GM23338 (cell line): ENCODE measurements around the gene PIPOX. TPM values are rescaled to one million over a fixed set of nuclear protein-coding genes. Genes with fewer than 3 reads are reported as not detected.
A peak's percentile ranks its signal among the peaks of the same experiment; 100 is the strongest.

Experiments
- ATAC-seq: fragments of 200-7000 bp; cut with Tn5 transposase; 3 replicates; pipeline ENCODE4 v1.9.1; 2020
- DNase-seq: peaks from one replicate; pipeline ENCODE4 v3.0.0-alpha.2; 2015; ENCODE audit warnings: low spot score
- H2AFZ ChIP-seq: fragments of 200-600 bp; sonication (generic); 2 replicates; pipeline ENCODE4 v1.8.0; 2016; ENCODE audit warnings: antibody characterized with exemption, mild to moderate bottlenecking, moderate library complexity
- H3F3A ChIP-seq: fragments of 200-600 bp; sonication (generic); replicated peaks from 2 replicates; pipeline ENCODE4 v1.8.0; 2017; ENCODE audit warnings: antibody characterized with exemption, mixed run types, low read depth
- H3K27ac ChIP-seq: fragments of 200-600 bp; sonication (generic); 2 replicates; pipeline ENCODE4 v1.6.1; 2016; ENCODE audit warnings: low read depth
- H3K27me3 ChIP-seq: fragments of 200-600 bp; sonication (generic); 2 replicates; pipeline ENCODE4 v1.8.0; 2016; ENCODE audit warnings: mild to moderate bottlenecking, mixed run types, moderate library complexity; ENCODE audit not compliant: insufficient read depth
- H3K36me3 ChIP-seq: fragments of 200-600 bp; sonication (generic); 2 replicates; pipeline ENCODE4 v1.8.0; 2016; ENCODE audit warnings: mild to moderate bottlenecking; ENCODE audit not compliant: insufficient read depth
- H3K4me1 ChIP-seq: fragments of 200-600 bp; sonication (generic); 2 replicates; pipeline ENCODE4 v1.8.0; 2016; ENCODE audit warnings: mild to moderate bottlenecking, moderate library complexity; ENCODE audit not compliant: insufficient read depth
- H3K4me2 ChIP-seq: fragments of 200-600 bp; sonication (generic); 2 replicates; pipeline ENCODE4 v1.7.1; 2017; ENCODE audit warnings: mixed run types
- H3K4me3 ChIP-seq: fragments of 200-600 bp; sonication (generic); 2 replicates; pipeline ENCODE4 v1.6.1; 2016; ENCODE audit warnings: mixed run types
- H3K79me2 ChIP-seq: fragments of 200-600 bp; sonication (generic); replicated peaks from 2 replicates; pipeline ENCODE4 v1.8.0; 2017; ENCODE audit warnings: mild to moderate bottlenecking; ENCODE audit not compliant: insufficient read depth
- H3K9me2 ChIP-seq: fragments of 200-600 bp; sonication (generic); 2 replicates; pipeline ENCODE4 v1.8.0; 2017; ENCODE audit not compliant: insufficient read depth
- H4K20me1 ChIP-seq: fragments of 200-600 bp; sonication (generic); replicated peaks from 2 replicates; pipeline ENCODE4 v1.8.0; 2017; ENCODE audit warnings: mild to moderate bottlenecking; ENCODE audit not compliant: insufficient read depth
- H3K27ac Mint-ChIP-seq: 2 replicates; pipeline ENCODE4 v1.8.0; 2020; ENCODE audit warnings: inconsistent platforms, mild to moderate bottlenecking, moderate library complexity, mixed read lengths
- H3K27me3 Mint-ChIP-seq: 3 replicates; pipeline ENCODE4 v1.8.0; 2022; ENCODE audit warnings: low read depth, mild to moderate bottlenecking, moderate library complexity, mixed read lengths, inconsistent platforms; ENCODE audit not compliant: insufficient read depth, poor library complexity
- H3K36me3 Mint-ChIP-seq: 3 replicates; pipeline ENCODE4 v1.8.0; 2021; ENCODE audit warnings: low read depth, mild to moderate bottlenecking, inconsistent platforms, moderate library complexity, mixed read lengths
- H3K4me1 Mint-ChIP-seq: 3 replicates; pipeline ENCODE4 v1.8.0; 2020; ENCODE audit warnings: mild to moderate bottlenecking, inconsistent platforms, mixed read lengths
- H3K4me3 Mint-ChIP-seq: 3 replicates; pipeline ENCODE4 v1.8.0; 2021; ENCODE audit warnings: moderate library complexity, mild to moderate bottlenecking, inconsistent platforms, mixed read lengths
- H3K9me3 Mint-ChIP-seq: 3 replicates; pipeline ENCODE4 v1.8.0; 2020; ENCODE audit warnings: moderate library complexity, mild to moderate bottlenecking, inconsistent platforms, mixed read lengths
- CREB1 ChIP-seq: fragments of 250-450 bp; sonication (Bioruptor Pico); IDR thresholded peaks from 2 replicates; pipeline ENCODE4 v1.5.0; 2020; ENCODE audit warnings: low read depth, mild to moderate bottlenecking, moderate library complexity
- CTCF ChIP-seq, 2 experiments: fragments of 200-600 bp in 1 of 2; sonication (generic) in 1 of 2; conservative IDR thresholded peaks; 2 replicates each; pipeline versions ENCODE4 v1.5.1 to v1.6.1; 2016 to 2017; ENCODE audit warnings: antibody characterized with exemption in 2 of 2, low read depth in 2 of 2, mild to moderate bottlenecking in 2 of 2, moderate library complexity in 1 of 2
- EZH2 ChIP-seq: fragments of 200-600 bp; sonication (generic); IDR thresholded peaks from one replicate; pipeline ENCODE4 v1.8.0; 2017; ENCODE audit warnings: antibody characterized with exemption, mild to moderate bottlenecking, low read depth; ENCODE audit not compliant: unreplicated experiment
- EZH2phosphoT487 ChIP-seq: fragments of 200-600 bp; sonication (generic); IDR thresholded peaks from one replicate; pipeline ENCODE4 v1.8.1; 2018; ENCODE audit warnings: antibody characterized with exemption; ENCODE audit not compliant: unreplicated experiment
- JUNB ChIP-seq: IDR thresholded peaks from one replicate; pipeline ENCODE4 v1.6.1; 2016; ENCODE audit warnings: antibody characterized with exemption; ENCODE audit not compliant: unreplicated experiment
- NANOG ChIP-seq: IDR thresholded peaks from 2 replicates; pipeline ENCODE4 v1.6.1; 2016; ENCODE audit warnings: antibody characterized with exemption, borderline replicate concordance
- POLR2AphosphoS5 ChIP-seq: IDR thresholded peaks from 2 replicates; pipeline ENCODE4 v1.6.1; 2016; ENCODE audit warnings: antibody characterized with exemption, low read depth
- STAT1 ChIP-seq: IDR thresholded peaks from one replicate; pipeline ENCODE4 v1.6.1; 2016; ENCODE audit warnings: antibody characterized with exemption; ENCODE audit not compliant: unreplicated experiment
- ZNF114 ChIP-seq: fragments of 250-450 bp; sonication (Bioruptor Pico); IDR thresholded peaks from 2 replicates; pipeline ENCODE4 v1.5.0; 2020; ENCODE audit warnings: mild to moderate bottlenecking, moderate library complexity
- ZNF331 ChIP-seq: fragments of 250-450 bp; sonication (Bioruptor Pico); IDR thresholded peaks from 2 replicates; pipeline ENCODE4 v1.5.0; 2020; ENCODE audit warnings: low read depth, mild to moderate bottlenecking, moderate library complexity
- polyA plus RNA-seq: library from polyadenylated mRNA; unstranded; fragments of >200 nt; fragmentation: Nextera tagmentation; extraction: Ambion mirVana; gene quantifications from 2 replicates; pipeline ENCODE4 v1.2.1, GENCODE V29; 2016
- total RNA-seq: library from RNA; depleted of rRNA; stranded (reverse); fragments of >200 nt; shearing (Covaris generic); gene quantifications from 2 replicates; pipeline ENCODE4 v1.2.3, GENCODE V29; 2014
- TF ChIP-seq, protein P1 (sequence below): IDR thresholded peaks from one replicate; pipeline ENCODE4 v1.6.1; 2018; ENCODE audit warnings: antibody characterized with exemption; ENCODE audit not compliant: unreplicated experiment

The PIPOX gene
- total and polyA plus RNA-seq, 2 experiments from 2014 or later, result 22.6 to 34.6 TPM

- Histone ChIP-seq H3K4me1 (peaks cover 19% of the 10 kb centered on the region; the same call in 1 of the 2 replicates), H3K79me2 (no peaks in the 10 kb centered on the region), H3K4me2 (no peak overlapping the region), H4K20me1 (no peaks in the 10 kb centered on the region), H3F3A (peaks cover 8% of the 10 kb centered on the region; the same call in 1 of the 2 replicates), H3K36me3 (no peaks in the 10 kb centered on the region), H3K27me3 (no peaks in the 10 kb centered on the region), H2AFZ (no peak overlapping the region), H3K9me2 (no peaks in the 10 kb centered on the region), H3K4me3 (no peak overlapping the region), H3K27ac (no peak overlapping the region)
- Mint-ChIP-seq H3K27ac (no peak overlapping the region), H3K27me3 (peaks cover 14% of the 10 kb centered on the region), H3K36me3 (no peaks in the 10 kb centered on the region), H3K9me3 (no peaks in the 10 kb centered on the region), H3K4me3 (no peak overlapping the region), H3K4me1 (peaks cover 52% of the 10 kb centered on the region)
- DNase-seq (peak; percentile 86), ATAC-seq (peak; percentile 56)
- no peak for TF ChIP-seq CREB1 (CRISPR knock-in tag)
- no peak for TF ChIP-seq STAT1
- no peak for TF ChIP-seq EZH2
- no peak for TF ChIP-seq JUNB
Observed at GRCh38 chr17:29069526-29070041, 26.6 kb downstream of the PIPOX start.

DNA sequence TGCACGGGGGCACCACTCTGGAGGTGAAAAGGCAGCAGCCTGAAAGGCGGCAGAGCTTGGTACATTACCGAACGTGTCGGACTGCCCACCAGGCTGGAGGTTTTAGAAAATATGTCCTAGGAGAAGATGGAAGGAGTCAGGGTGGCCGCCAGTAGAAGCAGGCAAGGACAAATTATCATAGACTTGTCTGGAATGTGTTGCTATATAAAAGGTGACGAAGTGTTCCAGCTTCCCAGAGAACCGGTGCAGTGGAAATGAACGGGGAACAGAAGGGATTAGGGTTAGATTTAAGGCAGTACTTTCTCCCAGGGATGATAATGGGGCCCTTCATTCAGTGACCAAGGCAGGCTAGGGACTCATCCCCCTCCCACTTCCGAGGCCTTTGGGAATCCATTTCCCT, 27.4 kb downstream of the PIPOX start:
- no peak overlapping the region for H3K4me2 ChIP-seq
- H3K27ac ChIP-seq, result no peak overlapping the region
- no peaks in the 10 kb centered on the region for H4K20me1 ChIP-seq
- peaks cover 52% of the 10 kb centered on the region for H3K4me1 Mint-ChIP-seq
- H3K9me2 ChIP-seq, result no peaks in the 10 kb centered on the region
- H3K27ac Mint-ChIP-seq, result no peak overlapping the region
- peaks cover 19% of the 10 kb centered on the region; the same call in 1 of the 2 replicates for H3K4me1 ChIP-seq
- no peak overlapping the region for H2AFZ ChIP-seq
- H3K36me3 ChIP-seq, result no peaks in the 10 kb centered on the region
- H3K36me3 Mint-ChIP-seq, result no peaks in the 10 kb centered on the region
- H3K4me3 ChIP-seq, result no peak overlapping the region
- DNase-seq, result no peak
- H3K79me2 ChIP-seq, result no peaks in the 10 kb centered on the region
- peaks cover 8% of the 10 kb centered on the region; the same call in 1 of the 2 replicates for H3F3A ChIP-seq
- no peak; the same call in 1 of the 3 replicates for ATAC-seq
- H3K27me3 ChIP-seq, result no peaks in the 10 kb centered on the region
- peaks cover 16% of the 10 kb centered on the region for H3K27me3 Mint-ChIP-seq
- H3K9me3 Mint-ChIP-seq, result no peaks in the 10 kb centered on the region
- H3K4me3 Mint-ChIP-seq, result no peak overlapping the region
- no peak for TF ChIP-seq EZH2phosphoT487
- TF ChIP-seq NANOG, result no peak
- TF ChIP-seq ZNF114, result no peak
- no peak for TF ChIP-seq ZNF331 (CRISPR knock-in tag)
- no peak for TF ChIP-seq STAT1
- TF ChIP-seq CTCF (conservative IDR thresholded peaks at IDR 0.05; ENCODE audit: low read depth in 2 of 2), result no peak
- TF ChIP-seq EZH2, result no peak
- TF ChIP-seq, protein P1, sequence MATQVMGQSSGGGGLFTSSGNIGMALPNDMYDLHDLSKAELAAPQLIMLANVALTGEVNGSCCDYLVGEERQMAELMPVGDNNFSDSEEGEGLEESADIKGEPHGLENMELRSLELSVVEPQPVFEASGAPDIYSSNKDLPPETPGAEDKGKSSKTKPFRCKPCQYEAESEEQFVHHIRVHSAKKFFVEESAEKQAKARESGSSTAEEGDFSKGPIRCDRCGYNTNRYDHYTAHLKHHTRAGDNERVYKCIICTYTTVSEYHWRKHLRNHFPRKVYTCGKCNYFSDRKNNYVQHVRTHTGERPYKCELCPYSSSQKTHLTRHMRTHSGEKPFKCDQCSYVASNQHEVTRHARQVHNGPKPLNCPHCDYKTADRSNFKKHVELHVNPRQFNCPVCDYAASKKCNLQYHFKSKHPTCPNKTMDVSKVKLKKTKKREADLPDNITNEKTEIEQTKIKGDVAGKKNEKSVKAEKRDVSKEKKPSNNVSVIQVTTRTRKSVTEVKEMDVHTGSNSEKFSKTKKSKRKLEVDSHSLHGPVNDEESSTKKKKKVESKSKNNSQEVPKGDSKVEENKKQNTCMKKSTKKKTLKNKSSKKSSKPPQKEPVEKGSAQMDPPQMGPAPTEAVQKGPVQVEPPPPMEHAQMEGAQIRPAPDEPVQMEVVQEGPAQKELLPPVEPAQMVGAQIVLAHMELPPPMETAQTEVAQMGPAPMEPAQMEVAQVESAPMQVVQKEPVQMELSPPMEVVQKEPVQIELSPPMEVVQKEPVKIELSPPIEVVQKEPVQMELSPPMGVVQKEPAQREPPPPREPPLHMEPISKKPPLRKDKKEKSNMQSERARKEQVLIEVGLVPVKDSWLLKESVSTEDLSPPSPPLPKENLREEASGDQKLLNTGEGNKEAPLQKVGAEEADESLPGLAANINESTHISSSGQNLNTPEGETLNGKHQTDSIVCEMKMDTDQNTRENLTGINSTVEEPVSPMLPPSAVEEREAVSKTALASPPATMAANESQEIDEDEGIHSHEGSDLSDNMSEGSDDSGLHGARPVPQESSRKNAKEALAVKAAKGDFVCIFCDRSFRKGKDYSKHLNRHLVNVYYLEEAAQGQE, result no peak
- TF ChIP-seq POLR2AphosphoS5, result no peak
